GM18520 (cell line): ENCODE results near the gene AOC1.
"Not testable (repeated sequence)": the region's sequence is repeated elsewhere in the genome, so short reads cannot be mapped to it uniquely, and the experiment has no call there.

Source experiments
- ATAC-seq: cut with Tn5 transposase; IDR thresholded peaks from one replicate; pipeline ENCODE4 v1.9.1; 2021; ENCODE audit not compliant: unreplicated experiment

Gene AOC1

GRCh38 chr7:150852371-150852905 lies at the start of gene AOC1:
Gene AOC1 (plus strand): TSS chr7:150852517. CDS start chr7:150856471, 3,954 bp downstream.
- ATAC-seq, result no peak

- ATAC-seq, result no peak
Measured at GRCh38 chr7:150803161-150803860, 49.0 kb upstream of the AOC1 start.

GRCh38 chr7:150804802-150805201 lies 47.5 kb upstream of the AOC1 start:
- ATAC-seq, result no peak

- ATAC-seq, result no peak
Measured at GRCh38 chr7:150805864-150806263, 46.5 kb upstream of the AOC1 start.

GRCh38 chr7:150806454-150806853 lies 45.9 kb upstream of the AOC1 start:
- ATAC-seq, result no peak

GRCh38 chr7:150806863-150807262 lies 45.5 kb upstream of the AOC1 start:
- ATAC-seq, result no peak

- not testable (repeated sequence) for ATAC-seq
Measured at GRCh38 chr7:150807616-150808438, 44.5 kb upstream of the AOC1 start.

- ATAC-seq, result no peak
Measured at GRCh38 chr7:150814328-150815001, 37.9 kb upstream of the AOC1 start.

GRCh38 chr7:150818971-150819370 lies 33.3 kb upstream of the AOC1 start:
- ATAC-seq, result no peak

GRCh38 chr7:150820148-150820547 lies 32.2 kb upstream of the AOC1 start:
- ATAC-seq, result no peak

GRCh38 chr7:150820578-150821198 lies 31.6 kb upstream of the AOC1 start:
- no peak for ATAC-seq

- no peak for ATAC-seq
Measured at GRCh38 chr7:150823043-150823442, 29.3 kb upstream of the AOC1 start.

- no peak for ATAC-seq
Measured at GRCh38 chr7:150823484-150824126, 28.7 kb upstream of the AOC1 start.

GRCh38 chr7:150824379-150825177 lies 27.7 kb upstream of the AOC1 start:
- ATAC-seq, result no peak

GRCh38 chr7:150826061-150826849 lies 26.1 kb upstream of the AOC1 start:
- ATAC-seq, result no peak

GRCh38 chr7:150828384-150828783 lies 23.9 kb upstream of the AOC1 start:
- no peak for ATAC-seq

- ATAC-seq, result no peak
Measured at GRCh38 chr7:150829426-150829825, 22.9 kb upstream of the AOC1 start.

- ATAC-seq, result no peak
Measured at GRCh38 chr7:150830937-150831336, 21.4 kb upstream of the AOC1 start.

GRCh38 chr7:150831851-150832250 lies 20.5 kb upstream of the AOC1 start:
- no peak for ATAC-seq
